A549 (cell line): ENCODE measurements around the gene PARP8. TPM values are rescaled to one million over a fixed set of nuclear protein-coding genes. Genes with fewer than 3 reads are reported as not detected.

Experiments
- ATAC-seq, 2 experiments: fragments of 200-7000 bp in 1 of 2; fragments of >200 bp in 1 of 2; cut with Nextera tagmentation in 1 of 2; cut with Tn5 transposase in 1 of 2; 3 replicates each; pipeline versions ENCODE4 v1.8.0 to v1.9.1; 2018 to 2020; ENCODE audit warnings: mild to moderate bottlenecking in 1 of 2, moderate library complexity in 1 of 2
- CTCF ChIA-PET: fragments of 300-600 bp; sonication (Branson Sonifier 250); formaldehyde crosslinking; extraction: SDS; loops from one replicate; lab custom pipeline; 2021; ENCODE audit warnings: antibody characterized with exemption, inconsistent platforms; lab: Yijun Ruan, JAX
- POLR2A ChIA-PET: fragments of 350-600 bp; formaldehyde crosslinking; extraction: SDS; loops from one replicate; lab custom pipeline; 2021; ENCODE audit warnings: antibody characterized with exemption, inconsistent platforms; lab: Yijun Ruan, JAX
- DNase-seq, 2 experiments: peaks; one replicate each; pipeline versions ENCODE4 v3.0.0 to v3.0.0-alpha.2; 2011 to 2016; ENCODE audit warnings: low read depth in 1 of 2, low spot score in 1 of 2
- FAIRE-seq: peaks from 2 replicates; lab custom pipeline; 2011; peaks lifted over from hg19 to GRCh38; lab: Jason Lieb, UNC
- H3K27ac ChIP-seq, 2 experiments: fragments of >200 bp; sonication (Bioruptor Twin); formaldehyde crosslinking; 3 replicates each; pipeline ENCODE4 v1.5.1; 2016 to 2017
- H3K4me1 ChIP-seq: fragments of >200 bp; sonication (Bioruptor Twin); formaldehyde crosslinking; 3 replicates; pipeline ENCODE4 v1.6.1; 2016
- H3K4me2 ChIP-seq: fragments of >200 bp; sonication (Bioruptor Twin); formaldehyde crosslinking; 3 replicates; pipeline ENCODE4 v1.6.1; 2016
- H3K4me3 ChIP-seq: fragments of >200 bp; sonication (Bioruptor Twin); formaldehyde crosslinking; 3 replicates; pipeline ENCODE4 v1.5.1; 2016
- H3K9me3 ChIP-seq: fragments of >200 bp; sonication (Bioruptor Twin); formaldehyde crosslinking; 3 replicates; pipeline ENCODE4 v1.6.1; 2016
- BCL3 ChIP-seq: fragments of >200 bp; sonication (Bioruptor Twin); formaldehyde crosslinking; IDR thresholded peaks from 3 replicates; pipeline ENCODE4 v1.6.1; 2016
- CBX2 ChIP-seq: fragments of 200-600 bp; sonication (generic); IDR thresholded peaks from 2 replicates; pipeline ENCODE4 v1.6.1; 2016; ENCODE audit warnings: low read depth, mild to moderate bottlenecking, borderline replicate concordance
- CBX8 ChIP-seq: fragments of 200-600 bp; sonication (generic); IDR thresholded peaks from 2 replicates; pipeline ENCODE4 v1.6.1; 2016
- CHD2 ChIP-seq: fragments of 150-350 bp; IDR thresholded peaks from 2 replicates; pipeline ENCODE4 v1.6.1; 2014; ENCODE audit warnings: low read length; ENCODE audit not compliant: partially characterized antibody
- EHF ChIP-seq: fragments of 250-450 bp; sonication (Bioruptor Pico); IDR thresholded peaks from 2 replicates; pipeline ENCODE4 v1.5.0; 2020; ENCODE audit warnings: mild to moderate bottlenecking
- EHMT2 ChIP-seq: fragments of 200-600 bp; sonication (generic); IDR thresholded peaks from 2 replicates; pipeline ENCODE4 v1.6.1; 2016; ENCODE audit warnings: antibody characterized with exemption, low read depth, mild to moderate bottlenecking, moderate library complexity
- ELK1 ChIP-seq: fragments of 150-350 bp; IDR thresholded peaks from 2 replicates; pipeline ENCODE4 v1.6.1; 2014; ENCODE audit warnings: low read depth, mild to moderate bottlenecking, low read length
- EP300 ChIP-seq, 2 experiments: fragments of >200 bp; sonication (Bioruptor Twin); formaldehyde crosslinking; IDR thresholded peaks; 2 replicates in 1 of 2; 3 replicates in 1 of 2; pipeline ENCODE4 v1.6.1; 2016 to 2017
- FOXS1 ChIP-seq: fragments of 250-450 bp; sonication (Bioruptor Pico); IDR thresholded peaks from 2 replicates; pipeline ENCODE4 v1.5.0; 2020; ENCODE audit warnings: mild to moderate bottlenecking, moderate library complexity
- HEYL ChIP-seq: fragments of 250-450 bp; sonication (Bioruptor Pico); IDR thresholded peaks from 2 replicates; pipeline ENCODE4 v1.8.0; 2021; ENCODE audit warnings: mild to moderate bottlenecking, moderate library complexity
- HOXB13 ChIP-seq: fragments of 250-450 bp; sonication (Bioruptor Pico); IDR thresholded peaks from 2 replicates; pipeline ENCODE4 v1.5.0; 2020; ENCODE audit warnings: low read depth, mild to moderate bottlenecking, moderate library complexity
- JUNB ChIP-seq: fragments of >200 bp; sonication (Bioruptor Twin); formaldehyde crosslinking; IDR thresholded peaks from 2 replicates; pipeline ENCODE4 v1.6.1; 2016
- KDM1A ChIP-seq: fragments of 200-600 bp; sonication (generic); IDR thresholded peaks from 2 replicates; pipeline ENCODE4 v1.6.1; 2016; ENCODE audit warnings: low read depth, mild to moderate bottlenecking
- KDM5A ChIP-seq: fragments of 200-600 bp; sonication (generic); IDR thresholded peaks from 2 replicates; pipeline ENCODE4 v1.6.1; 2016; ENCODE audit warnings: antibody characterized with exemption, mild to moderate bottlenecking
- MAFK ChIP-seq: fragments of 450-650 bp; IDR thresholded peaks from 2 replicates; pipeline ENCODE4 v1.6.1; 2014; ENCODE audit not compliant: partially characterized antibody
- MAZ ChIP-seq: fragments of 150-350 bp; IDR thresholded peaks from 2 replicates; pipeline ENCODE4 v1.6.1; 2014; ENCODE audit warnings: antibody characterized with exemption, low read depth, low read length, borderline replicate concordance
- NFE2L2 ChIP-seq: fragments of 150-350 bp; conservative IDR thresholded peaks from 2 replicates; pipeline ENCODE4 v1.6.1; 2014; ENCODE audit warnings: low read length
- NPAS2 ChIP-seq: fragments of 250-450 bp; sonication (Bioruptor Pico); IDR thresholded peaks from 2 replicates; pipeline ENCODE4 v1.8.0; 2022; ENCODE audit warnings: mild to moderate bottlenecking, moderate library complexity, borderline replicate concordance
- PBX3 ChIP-seq: IDR thresholded peaks from 2 replicates; pipeline ENCODE4 v1.6.1; 2012
- PHF8 ChIP-seq: fragments of 200-600 bp; sonication (generic); IDR thresholded peaks from 2 replicates; pipeline ENCODE4 v1.6.1; 2016; ENCODE audit warnings: low read depth, mild to moderate bottlenecking, antibody characterized with exemption, moderate library complexity, borderline replicate concordance
- POLR2A ChIP-seq: IDR thresholded peaks from 2 replicates; pipeline ENCODE4 v1.6.1; 2012; ENCODE audit warnings: mild to moderate bottlenecking, low read length
- RAD21 ChIP-seq, 2 experiments: fragments of >200 bp in 1 of 2; sonication (Bioruptor Twin) in 1 of 2; formaldehyde crosslinking in 1 of 2; IDR thresholded peaks in 1 of 2; conservative IDR thresholded peaks in 1 of 2; 2 replicates in 1 of 2; 3 replicates in 1 of 2; pipeline ENCODE4 v1.6.1; 2012 to 2018; ENCODE audit warnings: inconsistent platforms in 1 of 2
- RCOR1 ChIP-seq: fragments of 150-350 bp; IDR thresholded peaks from 2 replicates; pipeline ENCODE4 v1.6.1; 2014; ENCODE audit warnings: antibody characterized with exemption, low read length, low read depth
- REST ChIP-seq: fragments of 200-600 bp; sonication (generic); IDR thresholded peaks from 2 replicates; pipeline ENCODE4 v1.6.1; 2016; ENCODE audit warnings: antibody characterized with exemption, mild to moderate bottlenecking, moderate library complexity
- RNF2 ChIP-seq: fragments of 200-600 bp; sonication (generic); IDR thresholded peaks from 2 replicates; pipeline ENCODE4 v1.6.1; 2016; ENCODE audit warnings: low read depth, mild to moderate bottlenecking, antibody characterized with exemption, moderate library complexity, borderline replicate concordance
- SMC3 ChIP-seq: fragments of >200 bp; sonication (Bioruptor Twin); formaldehyde crosslinking; IDR thresholded peaks from 3 replicates; pipeline ENCODE4 v1.6.1; 2018; ENCODE audit warnings: inconsistent platforms
- SREBF2 ChIP-seq: fragments of 450-650 bp; IDR thresholded peaks from 2 replicates; pipeline ENCODE4 v1.6.1; 2014; ENCODE audit warnings: mild to moderate bottlenecking, moderate library complexity
- TFCP2L1 ChIP-seq: fragments of 250-450 bp; sonication (Bioruptor Pico); IDR thresholded peaks from 2 replicates; pipeline ENCODE4 v1.5.0; 2021; ENCODE audit warnings: mild to moderate bottlenecking
- ZFP36 ChIP-seq: fragments of 450-650 bp; IDR thresholded peaks from 2 replicates; pipeline ENCODE4 v1.6.1; 2014; ENCODE audit warnings: borderline replicate concordance; ENCODE audit not compliant: partially characterized antibody
- WGBS: methylation state at CpG from one replicate; pipeline ENCODE4 v1.1.6; 2017; ENCODE audit errors: missing lambda C conversion rate; 5-methylcytosine and 5-hydroxymethylcytosine counted together
- polyA plus RNA-seq, 4 experiments: library from polyadenylated mRNA; depleted of rRNA in 3 of 4; stranded (reverse); fragments of >200 nt; fragmentation: RNase III in 1 of 4; extraction: RNeasy Plus Mini Kit Qiagen cat#74134 plus additional on column Dnase treatment in 1 of 4; gene quantifications; 2 replicates in 3 of 4; 3 replicates in 1 of 4; pipeline ENCODE4 v1.2.3, GENCODE V29; 2011 to 2017

PARP8 gene
- polyA plus RNA-seq, 2 of the 4 experiments (the other 2 are of a cell fraction) = 0.01 to 0.48 TPM

- no peak for TF ChIP-seq EHMT2
- TF ChIP-seq KDM1A = no peak
- no peak for TF ChIP-seq SMC3
- no peak for TF ChIP-seq MAFK
- no peak for TF ChIP-seq NFE2L2
Measured at GRCh38 chr5:50839472-50839871, 173.0 kb downstream of the PARP8 start (continued).

GRCh38 chr5:50843091-50843490 is 176.7 kb downstream of the PARP8 start:
- POLR2A ChIA-PET = no interaction called here
- TF ChIP-seq RCOR1 = no peak
- TF ChIP-seq EHF (CRISPR knock-in tag) = no peak
- no peak for TF ChIP-seq PHF8
- TF ChIP-seq FOXS1 (CRISPR knock-in tag) = no peak
- TF ChIP-seq JUNB = no peak
- TF ChIP-seq CBX2 = no peak
- no peak for TF ChIP-seq HOXB13 (CRISPR knock-in tag)
- TF ChIP-seq CHD2 = no peak

GRCh38 chr5:50846261-50846660 is 179.8 kb downstream of the PARP8 start:
- DNase-seq = no peak
- no peak for FAIRE-seq
- no peak overlapping the region for H3K27ac ChIP-seq
- WGBS = 44% methylated on average over 2 of the region's 2 CpGs
- TF ChIP-seq FOXS1 (CRISPR knock-in tag) (no peak), ZFP36 (no peak), ELK1 (no peak), RAD21 (conservative IDR thresholded peaks at IDR 0.05 in 1 of 2, IDR thresholded peaks at IDR 0.05 in 1 of 2) (no peak), CBX8 (no peak), NPAS2 (no peak), TFCP2L1 (CRISPR knock-in tag) (no peak), SREBF2 (no peak), HEYL (no peak)
- ChIA-PET POLR2A (no interaction called here), CTCF (no interaction called here)
- H3K4me1 ChIP-seq = no peaks in the 10 kb centered on the region
- no peak overlapping the region for H3K4me3 ChIP-seq
- no peak for ATAC-seq
- H3K9me3 ChIP-seq = no peaks in the 10 kb centered on the region
- H3K4me2 ChIP-seq = no peak overlapping the region

More at GRCh38 chr5:50843091-50843490, 176.7 kb downstream of the PARP8 start:
- Histone ChIP-seq H3K9me3 (no peaks in the 10 kb centered on the region), H3K27ac (no peak overlapping the region), H3K4me1 (no peaks in the 10 kb centered on the region), H3K4me3 (no peak overlapping the region), H3K4me2 (no peak overlapping the region)
- DNase-seq (no peak), FAIRE-seq (no peak), ATAC-seq (no peak)
- CTCF ChIA-PET = no interaction called here

GRCh38 chr5:50849554-50849953 is 183.1 kb downstream of the PARP8 start:
- Histone ChIP-seq H3K27ac (no peak overlapping the region), H3K4me3 (no peak overlapping the region), H3K9me3 (no peaks in the 10 kb centered on the region), H3K4me2 (no peak overlapping the region), H3K4me1 (no peaks in the 10 kb centered on the region)
- POLR2A ChIA-PET = no interaction called here
- CTCF ChIA-PET = no interaction called here
- ATAC-seq (no peak), DNase-seq (no peak), FAIRE-seq (no peak)
- 0% methylated on average over 3 of the region's 3 CpGs for WGBS
- TF ChIP-seq NFE2L2 (no peak), MAZ (no peak), POLR2A (no peak), SREBF2 (no peak), RNF2 (no peak), EP300 (IDR thresholded peaks at IDR 0.05) (no peak), BCL3 (no peak), MAFK (no peak), KDM5A (no peak), PBX3 (no peak), REST (no peak)
